ENCODE data around the gene FBXO21. TPM values are rescaled to one million over a fixed set of nuclear protein-coding genes. Genes with fewer than 3 reads are reported as not detected.
"Not testable (repeated sequence)": the region's sequence is repeated elsewhere in the genome, so short reads cannot be mapped to it uniquely, and the experiment has no call there.

FBXO21 gene
- total RNA-seq, 4 donors from 2014 or later: 76.8 to 133 (median 87.7) TPM

DNA sequence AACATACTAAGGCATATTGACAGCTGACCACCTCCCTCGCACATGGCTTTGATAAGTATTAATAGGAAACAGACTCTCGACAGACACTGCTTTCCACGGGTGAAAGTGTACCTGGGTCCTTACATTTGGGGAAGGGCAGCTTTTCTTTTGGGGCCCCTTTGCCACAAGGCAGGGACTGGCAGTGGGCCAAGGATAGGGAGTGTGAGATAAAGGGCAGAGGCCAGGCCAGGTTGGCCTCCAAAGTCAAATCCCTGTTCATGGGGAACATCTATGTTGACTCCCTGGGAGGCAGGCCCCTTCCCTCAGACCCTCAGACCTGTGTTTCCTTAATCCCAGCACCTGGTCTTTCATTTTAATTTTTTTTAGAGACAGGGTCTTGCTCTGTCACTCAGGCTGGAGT is 19.4 kb upstream of the FBXO21 start:
- no peak overlapping the region for H3K4me3 ChIP-seq (ENCODE audit: low read depth, poor library complexity, severe bottlenecking)
- intact Hi-C loops (cut with DNase I; ENCODE audit: low total_unique reads): loop anchor here (5.0 kb wide), 1 partner anchor 628 kb away; no protein-coding TSS in a partner anchor
- TF ChIP-seq, protein P1, sequence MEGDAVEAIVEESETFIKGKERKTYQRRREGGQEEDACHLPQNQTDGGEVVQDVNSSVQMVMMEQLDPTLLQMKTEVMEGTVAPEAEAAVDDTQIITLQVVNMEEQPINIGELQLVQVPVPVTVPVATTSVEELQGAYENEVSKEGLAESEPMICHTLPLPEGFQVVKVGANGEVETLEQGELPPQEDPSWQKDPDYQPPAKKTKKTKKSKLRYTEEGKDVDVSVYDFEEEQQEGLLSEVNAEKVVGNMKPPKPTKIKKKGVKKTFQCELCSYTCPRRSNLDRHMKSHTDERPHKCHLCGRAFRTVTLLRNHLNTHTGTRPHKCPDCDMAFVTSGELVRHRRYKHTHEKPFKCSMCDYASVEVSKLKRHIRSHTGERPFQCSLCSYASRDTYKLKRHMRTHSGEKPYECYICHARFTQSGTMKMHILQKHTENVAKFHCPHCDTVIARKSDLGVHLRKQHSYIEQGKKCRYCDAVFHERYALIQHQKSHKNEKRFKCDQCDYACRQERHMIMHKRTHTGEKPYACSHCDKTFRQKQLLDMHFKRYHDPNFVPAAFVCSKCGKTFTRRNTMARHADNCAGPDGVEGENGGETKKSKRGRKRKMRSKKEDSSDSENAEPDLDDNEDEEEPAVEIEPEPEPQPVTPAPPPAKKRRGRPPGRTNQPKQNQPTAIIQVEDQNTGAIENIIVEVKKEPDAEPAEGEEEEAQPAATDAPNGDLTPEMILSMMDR (IDR thresholded peaks at IDR 0.05): no peak
- no peak for TF ChIP-seq POLR2A (IDR thresholded peaks at IDR 0.05)
- 65 to 75% methylated on average over 3 of the region's 3 CpGs for WGBS, 2 donors
- no peak for DNase-seq (ENCODE audit: low spot score in 2 of 2)

- H3K4me3 ChIP-seq (ENCODE audit: low read depth, poor library complexity, severe bottlenecking): no peak overlapping the region
- 78 to 86% methylated on average over 13 of the region's 13 CpGs for WGBS, 2 donors
- intact Hi-C loops (cut with DNase I; ENCODE audit: low total_unique reads): no loop called here
- DNase-seq (ENCODE audit: low spot score in 2 of 2): no peak
- TF ChIP-seq, protein P1 (IDR thresholded peaks at IDR 0.05): no peak
- TF ChIP-seq POLR2A (IDR thresholded peaks at IDR 0.05): no peak
These were observed 18.7 kb upstream of the FBXO21 start for GRCh38 chr12:117208811-117209455.

- 84 to 85% methylated on average over 16 of the region's 16 CpGs for WGBS, 2 donors
- intact Hi-C loops (cut with DNase I; ENCODE audit: low total_unique reads): no loop called here
- DNase-seq (ENCODE audit: low spot score in 2 of 2): no peak
- no peak for TF ChIP-seq POLR2A (IDR thresholded peaks at IDR 0.05)
- TF ChIP-seq, protein P1 (IDR thresholded peaks at IDR 0.05): no peak
- H3K4me3 ChIP-seq (ENCODE audit: low read depth, poor library complexity, severe bottlenecking): no peak overlapping the region
These were observed 17.9 kb upstream of the FBXO21 start for GRCh38 chr12:117208206-117208605.

DNA sequence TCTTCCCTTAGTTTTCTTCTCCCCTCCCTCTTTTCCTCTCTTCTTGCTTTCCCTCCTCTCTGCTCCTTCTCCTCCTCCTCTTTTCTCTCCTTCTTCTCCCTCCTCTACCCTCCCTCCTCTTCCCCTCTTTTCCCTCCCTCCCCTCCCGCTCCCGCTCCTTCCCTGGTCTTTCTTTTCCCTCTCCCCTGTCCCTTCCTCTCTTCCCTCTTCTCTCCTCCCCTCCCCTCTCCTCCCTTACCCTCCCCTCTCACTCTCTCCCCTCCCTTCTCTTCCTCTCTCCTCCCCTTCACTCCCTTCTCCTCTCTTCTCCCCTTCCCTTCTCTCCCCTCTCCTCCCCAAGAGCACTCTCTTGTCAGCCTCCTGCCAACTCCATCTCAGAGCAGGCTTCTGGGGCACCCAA is 17.4 kb upstream of the FBXO21 start:
- TF ChIP-seq, protein P1 (IDR thresholded peaks at IDR 0.05): no peak
- no peak for TF ChIP-seq POLR2A (IDR thresholded peaks at IDR 0.05)
- DNase-seq (ENCODE audit: low spot score in 2 of 2): no peak
- 72 to 81% methylated on average over 2 of the region's 2 CpGs for WGBS, 2 donors
- intact Hi-C loops (cut with DNase I; ENCODE audit: low total_unique reads): no loop called here
- H3K4me3 ChIP-seq (ENCODE audit: low read depth, poor library complexity, severe bottlenecking): no peak overlapping the region

GRCh38 chr12:117202556-117202955 is 12.3 kb upstream of the FBXO21 start:
- WGBS, 2 donors: 78% methylated on average over 9 of the region's 9 CpGs
- intact Hi-C loops (cut with DNase I; ENCODE audit: low total_unique reads): no loop called here
- no peak overlapping the region for H3K4me3 ChIP-seq (ENCODE audit: low read depth, poor library complexity, severe bottlenecking)
- no peak for DNase-seq (ENCODE audit: low spot score in 2 of 2)
- no peak for TF ChIP-seq POLR2A (IDR thresholded peaks at IDR 0.05)

DNA sequence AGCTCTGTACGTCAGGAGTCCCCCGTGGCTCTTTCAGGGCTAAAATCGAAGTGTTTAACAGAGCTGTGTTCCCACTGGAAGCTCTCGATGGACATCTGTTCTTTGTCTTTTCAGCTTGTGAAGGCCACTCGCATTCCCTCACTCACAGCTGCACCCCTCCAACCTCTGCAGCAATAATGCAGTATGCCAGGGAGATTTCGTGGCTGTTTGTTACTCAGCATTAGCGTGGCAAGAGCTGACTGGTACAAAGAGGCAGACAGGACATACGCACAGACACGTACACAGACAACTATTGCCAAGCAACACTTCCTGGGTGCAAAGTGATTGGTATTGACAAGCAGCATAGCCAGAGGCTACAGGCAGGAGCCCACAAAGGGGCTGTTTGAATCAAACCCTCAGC is 11.8 kb upstream of the FBXO21 start:
- H3K4me3 ChIP-seq (ENCODE audit: low read depth, poor library complexity, severe bottlenecking): no peak overlapping the region
- WGBS, 2 donors: 87 to 95% methylated on average over 9 of the region's 9 CpGs
- intact Hi-C loops (cut with DNase I; ENCODE audit: low total_unique reads): no loop called here
- TF ChIP-seq POLR2A (IDR thresholded peaks at IDR 0.05): no peak
- TF ChIP-seq, protein P1 (IDR thresholded peaks at IDR 0.05): no peak
- DNase-seq (ENCODE audit: low spot score in 2 of 2): no peak

- intact Hi-C loops (cut with DNase I; ENCODE audit: low total_unique reads); DNase-seq (ENCODE audit: low spot score in 2 of 2); H3K4me3 ChIP-seq (ENCODE audit: low read depth, poor library complexity, severe bottlenecking): not testable (repeated sequence)
- WGBS, 2 donors: 93% methylated on average over 8 of the region's 8 CpGs
These were observed 9.9 kb upstream of the FBXO21 start for GRCh38 chr12:117199956-117200744.

DNA sequence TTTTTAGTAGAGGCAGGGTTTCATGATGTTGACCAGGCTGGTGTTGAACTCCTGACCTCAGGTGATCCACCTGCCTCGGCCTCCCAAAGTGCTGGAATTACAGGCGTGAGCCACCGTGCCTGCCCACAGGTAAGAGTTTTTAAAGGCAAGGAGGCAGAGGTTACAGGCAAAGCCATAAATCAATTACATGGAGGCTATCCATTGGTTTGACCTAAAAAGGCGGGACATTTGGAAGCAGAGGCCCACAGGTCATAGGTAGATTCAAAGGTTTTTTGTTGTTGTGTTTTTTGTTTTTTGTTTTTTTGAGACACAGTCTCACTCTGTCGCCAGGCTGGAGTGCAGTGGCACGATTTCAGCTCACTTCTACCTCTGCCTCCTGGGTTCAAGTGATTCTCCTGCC is 6.1 kb upstream of the FBXO21 start:
- intact Hi-C loops (cut with DNase I; ENCODE audit: low total_unique reads); H3K4me3 ChIP-seq (ENCODE audit: low read depth, poor library complexity, severe bottlenecking): not testable (repeated sequence)
- DNase-seq (ENCODE audit: low spot score in 2 of 2): peak in 1 of 2 donors; percentile 42
- 91 to 92% methylated on average over 6 of the region's 6 CpGs for whole genome bisulfite sequencing, 2 donors

- intact Hi-C loops (cut with DNase I; ENCODE audit: low total_unique reads); H3K4me3 ChIP-seq (ENCODE audit: low read depth, poor library complexity, severe bottlenecking); DNase-seq (ENCODE audit: low spot score in 2 of 2): not testable (repeated sequence)
- 73 to 74% methylated on average over 9 of the region's 9 CpGs for WGBS, 2 donors
These were observed 4.8 kb upstream of the FBXO21 start for GRCh38 chr12:117195027-117195426.
